WERI-Rb-1 (cell line): ENCODE measurements around the gene CRIP1.

Experiments used
- DNase-seq: peaks from one replicate; pipeline ENCODE4 v3.0.0-alpha.2; 2020
- H3K27ac ChIP-seq: fragments of 250-450 bp; sonication (Bioruptor Pico); 2 replicates; pipeline ENCODE4 v1.5.1; 2020; ENCODE audit warnings: mild to moderate bottlenecking, moderate library complexity
- H3K27me3 ChIP-seq: fragments of 250-450 bp; sonication (Bioruptor Pico); 2 replicates; pipeline ENCODE4 v1.5.1; 2021; ENCODE audit warnings: mild to moderate bottlenecking, low read depth, moderate library complexity; ENCODE audit not compliant: insufficient read depth, severe bottlenecking
- H3K36me3 ChIP-seq: fragments of 250-450 bp; sonication (Bioruptor Pico); 2 replicates; pipeline ENCODE4 v1.5.1; 2020; ENCODE audit warnings: mild to moderate bottlenecking, moderate library complexity
- H3K4me3 ChIP-seq: 2 replicates; pipeline ENCODE4 v1.5.1; 2011; ENCODE audit warnings: low read depth, mild to moderate bottlenecking, control low read depth, low read length
- H3K9me3 ChIP-seq: fragments of 250-450 bp; sonication (Bioruptor Pico); 2 replicates; pipeline ENCODE4 v1.5.1; 2021; ENCODE audit warnings: mild to moderate bottlenecking, moderate library complexity; ENCODE audit not compliant: severe bottlenecking
- TF ChIP-seq, protein P1 (sequence below): IDR thresholded peaks from 2 replicates; pipeline ENCODE4 v1.5.1; 2011; ENCODE audit warnings: low read depth, mild to moderate bottlenecking, control low read depth, inconsistent platforms, low read length

The CRIP1 gene

DNA sequence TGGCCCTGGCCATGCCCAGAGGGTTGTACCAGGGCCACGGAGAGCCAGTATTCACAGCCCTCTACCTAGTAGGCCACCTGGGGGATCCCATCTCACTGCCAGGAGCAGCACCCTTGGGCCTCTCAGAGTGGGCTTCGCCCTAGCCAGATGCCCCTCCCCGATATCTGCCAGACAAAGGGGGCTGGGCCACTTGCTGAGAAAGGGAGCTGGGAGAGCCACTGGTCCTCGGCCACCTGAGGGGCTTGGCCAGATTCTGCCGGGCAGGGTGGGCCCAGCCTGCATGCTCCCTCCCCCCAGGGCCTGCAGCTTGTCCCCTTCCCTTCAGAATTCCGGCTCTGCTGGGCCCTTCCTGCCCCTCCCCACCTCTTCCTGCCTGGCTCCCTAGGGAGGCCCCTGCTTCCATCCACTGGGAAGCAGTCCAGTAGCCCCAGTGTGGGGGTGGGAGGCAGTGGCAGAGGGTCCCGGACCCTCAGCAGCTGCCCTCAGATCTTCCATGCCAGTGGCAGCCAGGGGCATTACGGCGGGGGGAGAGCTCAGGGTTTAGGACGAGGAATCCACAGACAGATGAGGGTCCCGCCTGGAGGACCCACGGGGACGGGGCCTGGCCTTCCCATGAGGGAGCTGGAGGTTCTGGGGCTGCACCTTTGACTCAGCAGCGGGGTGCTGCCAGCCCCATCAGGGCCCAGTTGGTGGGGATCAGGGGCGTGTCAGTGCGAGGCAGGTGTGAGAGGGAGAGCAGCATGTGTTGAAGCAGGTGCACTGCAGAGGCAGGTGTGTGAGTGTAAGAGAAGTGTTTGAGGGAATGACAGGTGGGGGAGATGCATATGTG, 9.6 kb upstream of the CRIP1 start:
- Histone ChIP-seq H3K36me3 (no peaks in the 10 kb centered on the region; the same call in 1 of the 2 replicates), H3K9me3 (no peaks in the 10 kb centered on the region), H3K27ac (no peak overlapping the region), H3K27me3 (no peaks in the 10 kb centered on the region), H3K4me3 (no peak overlapping the region)
- DNase-seq = no peak
- TF ChIP-seq, protein P1, sequence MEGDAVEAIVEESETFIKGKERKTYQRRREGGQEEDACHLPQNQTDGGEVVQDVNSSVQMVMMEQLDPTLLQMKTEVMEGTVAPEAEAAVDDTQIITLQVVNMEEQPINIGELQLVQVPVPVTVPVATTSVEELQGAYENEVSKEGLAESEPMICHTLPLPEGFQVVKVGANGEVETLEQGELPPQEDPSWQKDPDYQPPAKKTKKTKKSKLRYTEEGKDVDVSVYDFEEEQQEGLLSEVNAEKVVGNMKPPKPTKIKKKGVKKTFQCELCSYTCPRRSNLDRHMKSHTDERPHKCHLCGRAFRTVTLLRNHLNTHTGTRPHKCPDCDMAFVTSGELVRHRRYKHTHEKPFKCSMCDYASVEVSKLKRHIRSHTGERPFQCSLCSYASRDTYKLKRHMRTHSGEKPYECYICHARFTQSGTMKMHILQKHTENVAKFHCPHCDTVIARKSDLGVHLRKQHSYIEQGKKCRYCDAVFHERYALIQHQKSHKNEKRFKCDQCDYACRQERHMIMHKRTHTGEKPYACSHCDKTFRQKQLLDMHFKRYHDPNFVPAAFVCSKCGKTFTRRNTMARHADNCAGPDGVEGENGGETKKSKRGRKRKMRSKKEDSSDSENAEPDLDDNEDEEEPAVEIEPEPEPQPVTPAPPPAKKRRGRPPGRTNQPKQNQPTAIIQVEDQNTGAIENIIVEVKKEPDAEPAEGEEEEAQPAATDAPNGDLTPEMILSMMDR = no peak

DNA sequence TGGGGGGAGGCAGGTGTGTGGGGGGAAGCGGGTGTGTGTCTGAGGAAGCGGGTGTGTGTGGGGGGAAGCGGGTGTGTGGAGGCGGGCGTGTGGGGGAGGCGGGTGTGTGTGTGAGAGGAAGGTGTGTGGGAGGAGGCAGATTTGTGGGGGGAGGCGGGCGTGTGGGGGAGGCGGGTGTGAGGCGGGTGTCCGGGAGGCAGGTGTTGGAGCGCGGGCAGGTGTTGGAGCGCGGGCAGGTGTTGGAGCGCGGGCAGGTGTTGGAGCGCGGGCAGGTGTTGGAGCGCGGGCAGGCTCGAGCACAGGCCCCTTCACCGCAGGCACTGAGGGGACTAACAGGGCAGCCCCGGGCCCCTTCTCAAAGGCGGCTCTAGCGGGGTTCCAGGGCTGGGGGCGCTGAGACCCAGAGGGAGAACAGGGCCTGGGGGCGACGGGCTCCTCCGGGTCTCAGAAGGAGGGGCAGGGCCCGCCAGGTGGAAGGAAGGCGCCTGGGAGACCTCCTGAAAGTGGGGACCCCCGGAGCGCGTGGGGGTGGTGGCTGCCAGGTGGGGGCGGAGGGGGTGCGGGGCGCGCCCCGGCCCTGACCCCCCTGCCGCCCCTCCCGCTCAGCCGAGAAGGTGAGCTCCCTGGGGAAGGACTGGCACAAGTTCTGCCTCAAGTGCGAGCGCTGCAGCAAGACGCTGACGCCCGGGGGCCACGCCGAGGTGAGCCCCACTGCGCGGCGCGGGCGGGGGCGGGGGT, 8.9 kb upstream of the CRIP1 start:
- Histone ChIP-seq H3K4me3 (no peak overlapping the region), H3K27me3 (no peaks in the 10 kb centered on the region), H3K9me3 (no peaks in the 10 kb centered on the region), H3K36me3 (no peaks in the 10 kb centered on the region; the same call in 1 of the 2 replicates), H3K27ac (no peak overlapping the region)
- DNase-seq = no peak
- TF ChIP-seq, protein P1 = no peak

DNA sequence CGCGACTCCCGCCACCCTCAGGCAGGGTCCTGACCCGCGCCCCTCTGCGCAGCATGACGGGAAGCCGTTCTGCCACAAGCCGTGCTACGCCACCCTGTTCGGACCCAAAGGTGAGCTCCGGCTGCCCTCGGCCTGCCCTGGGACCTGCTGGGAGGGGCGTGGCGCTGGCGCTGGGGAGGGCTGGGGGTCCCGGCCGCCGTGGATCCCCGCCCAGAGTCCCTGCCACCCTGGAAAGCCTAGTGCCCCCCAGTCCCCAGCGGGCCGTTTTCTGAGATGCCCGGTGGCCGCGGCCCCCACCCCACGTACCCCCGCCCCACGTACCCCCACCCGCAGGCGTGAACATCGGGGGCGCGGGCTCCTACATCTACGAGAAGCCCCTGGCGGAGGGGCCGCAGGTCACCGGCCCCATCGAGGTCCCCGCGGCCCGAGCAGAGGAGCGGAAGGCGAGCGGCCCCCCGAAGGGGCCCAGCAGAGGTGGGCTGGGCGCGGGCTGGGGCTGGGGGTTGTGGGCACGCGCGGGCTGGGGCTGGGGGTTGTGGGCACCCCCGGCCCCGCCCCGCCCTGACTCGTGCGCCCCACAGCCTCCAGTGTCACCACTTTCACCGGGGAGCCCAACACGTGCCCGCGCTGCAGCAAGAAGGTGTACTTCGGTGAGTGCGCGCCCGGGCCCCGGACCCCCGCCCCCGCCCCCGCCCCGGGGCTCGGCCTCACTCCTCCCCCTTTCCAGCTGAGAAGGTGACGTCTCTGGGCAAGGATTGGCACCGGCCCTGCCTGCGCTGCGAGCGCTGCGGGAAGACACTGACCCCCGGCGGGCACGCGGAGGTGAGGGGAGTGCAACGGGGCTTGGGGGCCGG, 8.1 kb upstream of the CRIP1 start:
- Histone ChIP-seq H3K27me3 (no peaks in the 10 kb centered on the region), H3K27ac (no peak overlapping the region), H3K4me3 (no peak overlapping the region)

DNA sequence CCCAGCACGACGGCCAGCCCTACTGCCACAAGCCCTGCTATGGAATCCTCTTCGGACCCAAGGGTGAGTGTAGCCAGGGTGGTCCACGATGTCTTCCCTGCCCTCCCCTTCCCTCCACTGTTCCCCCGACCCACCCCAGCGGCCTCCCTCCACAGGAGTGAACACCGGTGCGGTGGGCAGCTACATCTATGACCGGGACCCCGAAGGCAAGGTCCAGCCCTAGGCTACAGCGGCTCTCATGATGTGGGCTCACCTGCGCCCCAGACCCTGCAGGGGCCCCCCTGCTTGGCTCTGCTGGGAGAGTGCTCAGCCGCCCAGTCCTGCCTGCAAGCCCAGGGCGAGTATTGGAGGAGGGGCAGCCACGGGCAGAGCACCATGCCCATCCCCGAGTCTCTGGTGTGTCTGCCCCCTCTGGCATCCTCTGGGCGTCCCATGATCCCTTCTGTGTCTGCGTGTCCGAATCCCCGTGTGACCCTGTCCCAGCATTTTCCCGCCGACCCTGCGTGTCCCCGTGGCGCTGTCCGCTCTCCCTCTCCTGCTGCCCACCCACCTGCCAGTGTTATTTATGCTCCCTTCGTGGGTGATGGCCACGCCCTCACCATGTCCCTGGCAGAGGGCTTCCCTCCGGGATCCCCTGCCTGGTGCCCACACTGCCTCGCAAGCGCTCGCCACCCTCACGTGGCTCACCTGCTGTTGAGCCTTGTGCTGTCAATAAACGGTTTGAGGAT, 7.1 kb upstream of the CRIP1 start:
- no peak overlapping the region for H3K27ac ChIP-seq
- no peak overlapping the region for H3K4me3 ChIP-seq
- H3K36me3 ChIP-seq = no peaks in the 10 kb centered on the region; the same call in 1 of the 2 replicates
- no peaks in the 10 kb centered on the region for H3K9me3 ChIP-seq
- TF ChIP-seq, protein P1 = no peak
- H3K27me3 ChIP-seq = no peaks in the 10 kb centered on the region
- DNase-seq = no peak

More for the DNA sequence above, 8.1 kb upstream of the CRIP1 start:
- H3K36me3 ChIP-seq = no peaks in the 10 kb centered on the region; the same call in 1 of the 2 replicates
- H3K9me3 ChIP-seq = no peaks in the 10 kb centered on the region
- TF ChIP-seq, protein P1 = no peak
- DNase-seq = no peak

DNA sequence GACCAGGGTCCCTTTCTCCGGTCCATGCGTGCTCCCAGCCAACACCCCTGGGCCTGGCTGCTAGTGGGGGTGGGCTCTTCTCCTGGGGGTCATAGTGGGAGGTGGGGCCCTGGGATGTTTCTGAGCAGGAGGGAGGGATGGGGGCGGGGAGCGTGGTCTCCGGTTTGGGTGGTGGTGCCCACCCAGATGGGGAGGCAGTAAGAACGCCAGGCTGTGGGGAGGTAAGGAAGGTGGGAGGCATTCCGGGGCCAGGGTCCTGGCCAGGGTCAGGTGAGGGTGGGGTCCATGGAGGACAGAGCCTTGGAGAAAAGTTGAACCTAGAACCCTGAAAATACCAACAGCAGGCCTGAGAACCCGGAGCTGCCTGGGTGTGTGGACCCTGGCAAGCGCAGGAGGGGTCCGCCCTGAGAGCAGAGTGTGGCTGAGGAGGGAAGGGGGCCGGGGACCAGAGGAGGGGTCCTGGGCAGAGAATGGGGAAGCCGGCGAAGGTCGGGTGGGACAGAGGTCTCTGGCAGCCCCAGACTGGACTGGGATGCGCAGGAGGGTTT, 6.4 kb upstream of the CRIP1 start:
- TF ChIP-seq, protein P1 = no peak
- no peaks in the 10 kb centered on the region for H3K27me3 ChIP-seq
- no peak overlapping the region for H3K4me3 ChIP-seq
- no peak overlapping the region for H3K27ac ChIP-seq
- no peaks in the 10 kb centered on the region for H3K9me3 ChIP-seq
- DNase-seq = no peak
- H3K36me3 ChIP-seq = no peaks in the 10 kb centered on the region; the same call in 1 of the 2 replicates
